ENCODE measurements around the gene NXPH4. TPM values are rescaled to one million over a fixed set of nuclear protein-coding genes. Genes with fewer than 3 reads are reported as not detected.

The NXPH4 gene
- total RNA-seq: under 1 TPM in 1 of 5 experiments, not detected in 4; 0.31 TPM
- not detected for polyA plus RNA-seq
- not detected for total RNA-seq

DNA sequence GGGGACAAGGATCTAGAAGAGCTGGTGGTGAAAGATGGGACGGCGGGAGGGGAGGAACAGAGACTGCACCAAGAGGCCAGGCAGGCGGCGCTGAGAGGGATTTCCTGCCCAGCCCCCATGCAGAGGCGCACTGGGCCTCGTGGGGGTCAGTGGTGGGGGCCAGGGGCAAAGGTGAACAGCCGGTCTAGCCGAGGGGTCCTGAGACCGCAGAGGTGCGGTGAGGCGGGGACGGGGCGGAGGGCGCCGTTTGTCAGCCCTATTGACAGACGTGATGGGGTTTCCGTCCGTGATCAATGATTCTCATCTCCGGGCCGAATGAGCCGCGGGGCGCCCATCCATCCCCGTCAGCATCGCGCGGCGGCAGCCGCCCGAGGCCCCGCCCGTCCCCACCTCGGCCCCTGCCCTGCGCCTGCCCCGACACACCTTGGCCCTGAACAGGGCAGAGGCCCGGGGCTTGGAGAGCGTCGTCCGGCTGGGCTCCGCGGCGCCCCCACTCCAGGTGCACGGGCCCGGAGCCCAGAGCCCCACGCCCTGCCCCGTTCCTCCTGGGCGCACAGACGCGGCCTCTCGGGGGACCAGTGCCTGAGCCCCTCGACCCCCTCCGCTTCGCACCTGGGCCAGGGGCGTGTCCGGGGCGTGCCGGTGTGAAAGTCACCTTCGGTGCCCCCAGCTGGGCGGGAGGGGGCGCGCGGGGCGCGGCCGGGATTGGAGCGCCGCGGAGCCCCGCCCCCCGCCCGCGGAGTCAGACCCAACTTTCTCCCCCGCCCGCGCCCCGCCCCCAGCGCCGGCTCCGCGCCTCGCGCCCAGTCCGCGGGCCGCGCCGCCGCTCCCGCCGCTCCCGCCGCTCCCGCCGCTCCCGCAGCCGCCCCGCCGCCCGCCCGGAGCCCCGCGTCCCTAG lies at the start of gene NXPH4:
TSS of gene NXPH4 (plus strand) at position 781 of the 898 bp plus-strand sequence. CDS start 176 bp downstream, outside the sequence.
- peak within 1 kb of the TSS; percentile 67 to 90 (median 84) for H3K4me3 Mint-ChIP-seq
- ChIA-PET POLR2A (interaction anchor here (0.7 kb wide), 2 partner anchors 9 to 26 kb away, joined by 3 read pairs; no protein-coding TSS in a partner anchor), CTCF (interaction anchor here (0.7 to 5.3 kb wide), 2 partner anchors 15 to 26 kb away, joined by 3 to 156 read pairs; a partner anchor contains a TSS)
- Histone ChIP-seq H3K4me1 (ENCODE audit: control insufficient read depth in 2 of 2, insufficient read depth in 2 of 2, low read length in 2 of 2) (peaks cover 27 to 34% of the 10 kb centered on the region in 2 donors), H3K27ac (ENCODE audit: low read depth, low read length) (no peak within 1 kb of the TSS), H3K36me3 (ENCODE audit: control insufficient read depth in 2 of 3, insufficient read depth in 3 of 3, low read length in 3 of 3) (no peaks in the 10 kb centered on the region), H3K27me3 (ENCODE audit: control insufficient read depth in 2 of 2, insufficient read depth in 2 of 2, low read length in 2 of 2) (peaks cover 15 to 66% of the 10 kb centered on the region in 2 donors), H3K9me3 (ENCODE audit: control insufficient read depth in 2 of 3, low read length in 3 of 3) (no peaks in the 10 kb centered on the region), H3K4me3 (ENCODE audit: low read length) (peak within 1 kb of the TSS; percentile 30)
- peak within 1 kb of the TSS in 2 of 9 donors; percentile 24 to 51 for H3K27ac Mint-ChIP-seq
- H3K4me1 Mint-ChIP-seq: peaks cover 35 to 59% (median 44%) of the 10 kb centered on the region in 7 donors
- no peaks in the 10 kb centered on the region for H3K36me3 Mint-ChIP-seq
- peaks cover 0 to 3% (median 0%) of the 10 kb centered on the region in 11 donors for H3K9me3 Mint-ChIP-seq
- H3K27me3 Mint-ChIP-seq: peaks cover 64 to 71% (median 67%) of the 10 kb centered on the region in 5 donors
- intact Hi-C loops (cut with micrococcal nuclease): loop anchor here in 1 of 2 donors (2.0 kb wide), 1 partner anchor 247 kb away; no protein-coding TSS in a partner anchor
- peak in 2 of 9 donors; percentile 51 to 70 for DNase-seq
- ATAC-seq: peak; percentile 25

DNA sequence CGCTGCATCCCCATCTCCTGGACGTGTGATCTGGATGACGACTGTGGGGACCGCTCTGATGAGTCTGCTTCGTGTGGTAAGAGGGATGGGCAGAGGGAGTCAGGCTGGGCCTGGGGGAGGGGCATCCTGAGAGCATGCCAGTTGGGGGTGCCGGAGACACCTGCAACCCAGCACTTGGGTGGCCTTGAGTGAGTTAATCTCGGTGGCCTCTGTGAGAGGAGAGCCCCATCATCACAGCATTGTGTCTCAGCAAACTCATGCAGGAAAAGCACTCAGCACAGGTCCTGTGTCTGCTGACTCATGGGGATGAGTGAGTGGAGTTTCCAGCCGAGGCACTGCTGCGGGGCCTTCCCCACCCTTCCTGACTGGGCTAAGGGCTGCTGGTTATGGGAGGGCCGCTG lies 49.6 kb upstream of the NXPH4 start:
- Mint-ChIP-seq H3K36me3 (peaks cover 0 to 12% (median 6%) of the 10 kb centered on the region in 5 donors), H3K9me3 (no peaks in the 10 kb centered on the region), H3K27ac (peak overlapping the region in 1 of 9 donors; percentile 25), H3K27me3 (no peaks in the 10 kb centered on the region), H3K4me3 (no peak overlapping the region), H3K4me1 (peaks cover 0 to 5% (median 0%) of the 10 kb centered on the region in 7 donors)
- peak in 1 of 9 donors; percentile 40 for DNase-seq
- no peaks in the 10 kb centered on the region for H3K4me1 ChIP-seq (ENCODE audit: control insufficient read depth in 2 of 2, insufficient read depth in 2 of 2, low read length in 2 of 2)
- POLR2A ChIA-PET: no interaction called here
- intact Hi-C loops (cut with micrococcal nuclease): no loop called here
- CTCF ChIA-PET: interaction anchor here (0.6 kb wide), 1 partner anchor 18 kb away, joined by 4 read pairs; no protein-coding TSS in a partner anchor
- H3K27ac ChIP-seq (ENCODE audit: low read depth, low read length): no peak overlapping the region
- H3K36me3 ChIP-seq (ENCODE audit: control insufficient read depth in 2 of 3, insufficient read depth in 3 of 3, low read length in 3 of 3): peaks cover 0 to under 1% (median 0%) of the 10 kb centered on the region in 3 experiments
- H3K27me3 ChIP-seq (ENCODE audit: control insufficient read depth in 2 of 2, insufficient read depth in 2 of 2, low read length in 2 of 2): no peaks in the 10 kb centered on the region
- H3K9me3 ChIP-seq (ENCODE audit: control insufficient read depth in 2 of 3, low read length in 3 of 3): no peaks in the 10 kb centered on the region
- no peak overlapping the region for H3K4me3 ChIP-seq (ENCODE audit: low read length)
- ATAC-seq: peak; percentile 48

DNA sequence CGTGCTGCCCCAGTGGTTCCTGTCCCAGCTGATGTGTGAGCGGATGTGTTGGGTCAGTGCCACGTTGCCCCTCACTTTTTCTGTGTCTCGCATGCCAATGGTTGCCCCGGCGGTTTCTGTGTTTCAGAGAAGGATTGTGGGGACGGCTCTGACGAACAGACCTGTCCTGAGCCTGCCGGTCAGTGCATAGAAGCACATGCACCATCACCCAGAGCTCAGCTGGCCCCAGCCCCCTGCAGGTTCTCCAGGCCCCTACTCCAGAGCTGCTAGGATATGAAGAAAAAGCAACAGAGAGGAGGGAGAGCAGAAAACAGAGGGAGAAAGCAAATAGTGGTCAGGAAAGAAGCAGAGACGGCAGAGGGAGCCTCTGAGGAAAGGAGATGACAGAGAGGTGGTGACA lies 48.5 kb upstream of the NXPH4 start:
- DNase-seq: no peak
- H3K27me3 Mint-ChIP-seq: no peaks in the 10 kb centered on the region
- Histone ChIP-seq H3K4me1 (ENCODE audit: control insufficient read depth in 2 of 2, insufficient read depth in 2 of 2, low read length in 2 of 2) (no peaks in the 10 kb centered on the region), H3K27me3 (ENCODE audit: control insufficient read depth in 2 of 2, insufficient read depth in 2 of 2, low read length in 2 of 2) (no peaks in the 10 kb centered on the region), H3K4me3 (ENCODE audit: low read length) (no peak overlapping the region), H3K27ac (ENCODE audit: low read depth, low read length) (no peak overlapping the region), H3K9me3 (ENCODE audit: control insufficient read depth in 2 of 3, low read length in 3 of 3) (no peaks in the 10 kb centered on the region), H3K36me3 (ENCODE audit: control insufficient read depth in 2 of 3, insufficient read depth in 3 of 3, low read length in 3 of 3) (no peaks in the 10 kb centered on the region)
- CTCF ChIA-PET: interaction anchor here (2.0 kb wide), 1 partner anchor 44 kb away, joined by 4 read pairs; no protein-coding TSS in a partner anchor
- H3K4me3 Mint-ChIP-seq: no peak overlapping the region
- peaks cover 0 to 3% (median 0%) of the 10 kb centered on the region in 7 donors for H3K4me1 Mint-ChIP-seq
- POLR2A ChIA-PET: no interaction called here
- no peak for ATAC-seq
- intact Hi-C loops (cut with micrococcal nuclease): no loop called here
- H3K27ac Mint-ChIP-seq: no peak overlapping the region
- H3K9me3 Mint-ChIP-seq: no peaks in the 10 kb centered on the region
- H3K36me3 Mint-ChIP-seq: peaks cover 0 to 8% (median 0%) of the 10 kb centered on the region in 5 donors

- no peak overlapping the region for H3K27ac Mint-ChIP-seq
- POLR2A ChIA-PET: interaction anchor here (0.6 kb wide), 1 partner anchor 596 kb away, joined by 3 read pairs; no protein-coding TSS in a partner anchor
Measured at GRCh38 chr12:57169046-57169795, 47.4 kb upstream of the NXPH4 start.

GRCh38 chr12:57169969-57170368 lies 46.6 kb upstream of the NXPH4 start:
- no peaks in the 10 kb centered on the region for H3K9me3 ChIP-seq (ENCODE audit: control insufficient read depth in 2 of 3, low read length in 3 of 3)
- no peaks in the 10 kb centered on the region for H3K36me3 ChIP-seq (ENCODE audit: control insufficient read depth in 2 of 3, insufficient read depth in 3 of 3, low read length in 3 of 3)
- peaks cover 0 to 6% (median 0%) of the 10 kb centered on the region in 7 donors for H3K4me1 Mint-ChIP-seq
- H3K9me3 Mint-ChIP-seq: no peaks in the 10 kb centered on the region
- DNase-seq (no peak), ATAC-seq (no peak)
- H3K4me3 Mint-ChIP-seq: no peak overlapping the region
- intact Hi-C loops (cut with micrococcal nuclease): no loop called here
- no peak overlapping the region for H3K27ac ChIP-seq (ENCODE audit: low read depth, low read length)
- no peak overlapping the region for H3K27ac Mint-ChIP-seq
- H3K36me3 Mint-ChIP-seq: peaks cover 0 to 7% (median 0%) of the 10 kb centered on the region in 5 donors
- ChIA-PET CTCF (interaction anchor here (2.0 kb wide), 1 partner anchor 46 kb away, joined by 4 read pairs; no protein-coding TSS in a partner anchor), POLR2A (interaction anchor here (0.6 kb wide), 1 partner anchor 597 kb away, joined by 3 read pairs; no protein-coding TSS in a partner anchor)
- no peak overlapping the region for H3K4me3 ChIP-seq (ENCODE audit: low read length)
- no peaks in the 10 kb centered on the region for H3K27me3 Mint-ChIP-seq
- H3K4me1 ChIP-seq (ENCODE audit: control insufficient read depth in 2 of 2, insufficient read depth in 2 of 2, low read length in 2 of 2): no peaks in the 10 kb centered on the region
- no peaks in the 10 kb centered on the region for H3K27me3 ChIP-seq (ENCODE audit: control insufficient read depth in 2 of 2, insufficient read depth in 2 of 2, low read length in 2 of 2)

More at GRCh38 chr12:57169046-57169795, 47.4 kb upstream of the NXPH4 start:
- H3K4me1 Mint-ChIP-seq: peaks cover 0 to 6% (median 0%) of the 10 kb centered on the region in 7 donors
- ATAC-seq (no peak), DNase-seq (no peak)
- no peaks in the 10 kb centered on the region for H3K27me3 Mint-ChIP-seq
- Histone ChIP-seq H3K27ac (ENCODE audit: low read depth, low read length) (no peak overlapping the region), H3K4me3 (ENCODE audit: low read length) (no peak overlapping the region), H3K27me3 (ENCODE audit: control insufficient read depth in 2 of 2, insufficient read depth in 2 of 2, low read length in 2 of 2) (no peaks in the 10 kb centered on the region), H3K36me3 (ENCODE audit: control insufficient read depth in 2 of 3, insufficient read depth in 3 of 3, low read length in 3 of 3) (no peaks in the 10 kb centered on the region), H3K4me1 (ENCODE audit: control insufficient read depth in 2 of 2, insufficient read depth in 2 of 2, low read length in 2 of 2) (no peaks in the 10 kb centered on the region), H3K9me3 (ENCODE audit: control insufficient read depth in 2 of 3, low read length in 3 of 3) (no peaks in the 10 kb centered on the region)
- intact Hi-C loops (cut with micrococcal nuclease): no loop called here
- no peaks in the 10 kb centered on the region for H3K9me3 Mint-ChIP-seq
- CTCF ChIA-PET: interaction anchor here (2.0 kb wide), 1 partner anchor 45 kb away, joined by 4 read pairs; no protein-coding TSS in a partner anchor
- no peak overlapping the region for H3K4me3 Mint-ChIP-seq
- H3K36me3 Mint-ChIP-seq: peaks cover 0 to 8% (median 0%) of the 10 kb centered on the region in 5 donors

GRCh38 chr12:57170408-57170807 lies 46.2 kb upstream of the NXPH4 start:
- ChIA-PET CTCF (interaction anchor here (6.7 kb wide), 1 partner anchor 47 kb away, joined by 34 read pairs; no protein-coding TSS in a partner anchor), POLR2A (no interaction called here)
- ATAC-seq (no peak), DNase-seq (no peak)
- Mint-ChIP-seq H3K36me3 (peaks cover 0 to 7% (median 0%) of the 10 kb centered on the region in 5 donors), H3K4me1 (peaks cover 0 to 6% (median 0%) of the 10 kb centered on the region in 7 donors), H3K27ac (no peak overlapping the region), H3K4me3 (no peak overlapping the region), H3K9me3 (no peaks in the 10 kb centered on the region), H3K27me3 (no peaks in the 10 kb centered on the region)
- Histone ChIP-seq H3K9me3 (ENCODE audit: control insufficient read depth in 2 of 3, low read length in 3 of 3) (no peaks in the 10 kb centered on the region), H3K36me3 (ENCODE audit: control insufficient read depth in 2 of 3, insufficient read depth in 3 of 3, low read length in 3 of 3) (no peaks in the 10 kb centered on the region), H3K27ac (ENCODE audit: low read depth, low read length) (no peak overlapping the region), H3K4me3 (ENCODE audit: low read length) (no peak overlapping the region), H3K27me3 (ENCODE audit: control insufficient read depth in 2 of 2, insufficient read depth in 2 of 2, low read length in 2 of 2) (no peaks in the 10 kb centered on the region), H3K4me1 (ENCODE audit: control insufficient read depth in 2 of 2, insufficient read depth in 2 of 2, low read length in 2 of 2) (no peaks in the 10 kb centered on the region)
- intact Hi-C loops (cut with micrococcal nuclease): no loop called here
